HG02885 (cell line): ENCODE measurements around the gene BPIFA3.

Experiments used
- ATAC-seq: cut with Tn5 transposase; IDR thresholded peaks from one replicate; pipeline ENCODE4 v1.9.1; 2021; ENCODE audit warnings: mild to moderate bottlenecking; ENCODE audit not compliant: unreplicated experiment, poor library complexity

Gene BPIFA3

DNA sequence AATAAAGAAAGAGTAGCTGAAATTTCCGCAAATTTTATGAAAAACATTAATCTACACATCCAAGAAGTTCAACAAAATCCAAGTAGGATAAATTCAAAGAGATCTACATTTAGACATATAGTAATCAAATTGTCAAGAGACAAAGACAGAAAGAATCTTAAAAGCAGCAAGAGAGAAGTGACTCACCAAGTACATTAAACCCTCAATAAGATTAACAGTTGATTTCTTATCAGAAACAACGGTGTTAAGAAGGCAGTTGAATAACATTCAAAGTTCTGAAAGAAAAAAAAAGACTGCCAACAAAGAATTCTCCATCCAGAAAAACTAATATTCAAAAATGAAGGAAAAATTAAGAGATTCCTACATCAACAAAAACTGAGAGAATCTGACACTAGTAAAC is 37.9 kb downstream of the BPIFA3 start:
- ATAC-seq: no peak

DNA sequence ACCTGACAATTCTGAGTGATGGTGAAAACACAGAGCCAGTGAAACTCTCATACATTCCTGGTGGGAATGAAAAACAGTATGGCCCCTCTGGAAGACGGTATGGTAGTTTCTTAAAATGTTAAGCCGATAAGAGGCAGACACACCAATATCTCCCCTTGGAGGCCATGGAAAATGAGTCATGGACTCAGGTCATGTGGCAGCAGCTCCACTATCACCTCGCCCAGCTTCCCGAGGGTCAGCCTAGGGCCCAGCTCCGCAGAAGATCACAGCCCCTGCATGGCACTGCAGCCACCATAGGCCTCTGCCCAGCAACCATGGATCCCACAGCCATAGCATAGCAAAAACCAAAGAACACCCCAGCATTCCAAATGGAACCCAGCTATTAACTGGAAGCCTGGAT is 40.1 kb downstream of the BPIFA3 start:
- no peak for ATAC-seq

DNA sequence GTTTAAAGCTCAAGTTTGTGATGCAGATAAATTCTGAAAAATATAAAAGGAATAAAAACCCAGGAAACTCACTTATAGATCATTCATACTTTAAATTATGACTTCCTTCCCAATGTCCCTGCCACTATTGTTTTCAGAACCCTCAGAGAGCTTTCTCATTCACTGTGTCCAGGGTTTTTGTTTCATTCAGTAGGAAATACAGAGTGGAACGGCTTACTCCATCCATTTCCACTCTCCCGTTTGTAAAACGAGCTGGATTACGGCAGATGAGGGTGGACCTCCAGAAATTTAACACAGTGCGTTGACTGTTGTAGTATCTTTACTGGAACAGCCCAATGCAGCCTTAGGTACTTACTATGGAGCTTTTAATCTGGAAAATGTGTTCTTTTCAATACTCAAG is 42.2 kb downstream of the BPIFA3 start:
- ATAC-seq: no peak

DNA sequence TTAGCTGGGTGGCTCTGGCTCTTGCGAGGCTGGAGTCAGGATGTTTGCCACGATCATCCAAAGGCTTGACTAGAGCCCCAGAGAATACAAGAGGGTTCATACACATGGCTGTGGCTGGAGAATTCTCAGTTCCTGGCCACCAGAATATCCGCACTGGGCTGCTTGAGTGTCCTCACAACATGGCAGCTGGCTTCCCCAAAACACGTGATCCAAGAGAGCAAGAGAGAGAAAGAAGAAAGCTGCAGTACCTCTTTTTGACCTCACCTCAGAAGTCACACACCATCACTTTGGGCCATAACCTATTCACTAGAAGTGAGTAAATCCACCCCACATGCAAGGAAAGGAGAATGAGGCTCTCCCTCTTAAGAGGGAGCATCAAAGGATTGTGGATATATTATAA is 44.3 kb downstream of the BPIFA3 start:
- ATAC-seq: no peak

DNA sequence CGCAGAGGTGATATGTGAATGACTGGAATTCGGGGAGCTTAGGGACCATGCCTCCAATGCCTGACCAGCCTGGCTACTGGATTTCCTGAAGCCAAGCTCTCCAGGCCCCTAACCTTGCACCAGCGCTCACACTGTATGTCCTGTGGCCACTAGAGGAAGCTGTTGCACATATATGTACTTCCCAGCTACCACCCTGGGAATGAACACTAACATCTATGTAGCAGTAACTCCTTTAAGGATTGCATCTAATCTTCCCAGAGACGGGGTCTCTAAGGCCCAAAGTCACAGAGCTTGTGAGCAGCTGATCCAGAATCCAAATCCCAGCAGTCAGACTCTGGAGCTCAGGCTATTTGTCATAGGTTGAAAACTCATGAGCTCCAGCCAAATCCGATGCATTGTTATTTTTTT is 45.5 kb downstream of the BPIFA3 start:
- ATAC-seq: no peak

DNA sequence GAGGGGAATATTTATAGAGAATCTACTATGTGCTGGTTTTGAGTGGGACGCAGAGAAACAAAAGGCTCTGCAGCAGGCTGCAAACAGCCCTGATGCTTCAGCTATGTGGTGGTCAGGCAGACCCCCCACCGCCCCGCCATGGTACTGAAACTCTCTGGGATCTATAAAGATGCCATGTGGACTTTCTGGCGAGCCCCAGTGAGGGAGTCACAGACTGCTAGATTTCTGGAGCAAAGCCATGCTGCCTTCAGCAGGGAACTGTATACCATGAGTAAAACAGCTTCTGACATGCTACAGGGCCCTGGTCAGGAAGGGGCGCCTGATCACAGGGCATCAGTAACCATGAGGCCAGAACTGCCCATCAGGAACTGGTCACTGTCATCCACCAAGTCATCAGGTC is 46.6 kb downstream of the BPIFA3 start:
- no peak for ATAC-seq

DNA sequence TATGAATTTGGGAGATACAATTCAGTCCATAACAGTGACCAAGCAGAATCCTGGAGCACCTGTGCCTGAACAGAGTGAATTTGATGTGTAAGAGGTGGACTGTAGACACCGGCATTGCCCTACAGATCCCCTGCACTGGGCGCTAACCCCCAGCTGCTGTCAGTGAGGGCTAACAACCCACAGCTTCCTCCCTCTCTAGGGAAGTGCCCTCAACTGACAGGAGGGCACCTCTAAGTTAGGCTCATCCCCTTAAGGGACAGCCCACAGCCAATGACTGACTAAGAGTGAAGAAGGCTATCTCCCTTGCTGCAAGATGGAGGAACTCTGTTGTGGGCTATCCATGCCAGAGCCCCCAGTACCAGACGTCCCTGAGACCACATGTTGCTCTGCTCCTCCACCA is 50.5 kb downstream of the BPIFA3 start:
- ATAC-seq: no peak

DNA sequence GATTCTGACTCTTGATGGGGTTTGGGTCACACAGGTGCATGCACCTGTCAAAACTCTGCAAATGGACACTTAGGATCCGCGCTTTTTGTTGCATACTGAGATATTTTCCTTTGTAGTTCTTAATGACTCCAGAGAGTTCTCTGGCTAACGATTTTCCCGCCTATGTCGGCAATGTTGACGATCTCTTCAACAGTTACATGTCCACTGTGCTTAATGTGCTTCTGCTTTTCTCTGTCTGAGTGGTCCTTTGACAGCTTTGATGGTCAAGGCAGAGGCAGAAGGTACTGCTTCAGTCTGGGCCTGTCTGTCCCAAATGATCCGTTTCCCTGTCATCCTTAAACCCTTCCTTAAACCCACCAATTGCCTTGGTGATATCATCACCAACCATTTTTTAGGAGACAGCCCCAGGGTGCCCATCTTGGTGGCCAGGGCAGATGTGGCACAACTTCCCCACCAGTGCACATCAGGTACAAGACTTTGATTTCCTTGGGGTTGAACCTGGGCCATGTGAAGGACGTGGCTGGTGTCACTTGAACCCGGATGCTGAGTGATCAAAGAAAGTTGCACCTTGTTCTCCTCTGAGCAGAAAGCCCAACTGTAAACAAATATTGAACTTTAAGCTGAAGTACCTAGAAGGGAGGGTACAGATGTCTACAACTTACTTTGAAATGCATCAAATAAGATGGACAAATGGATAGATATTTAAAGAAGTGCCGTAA is 55.2 kb downstream of the BPIFA3 start:
- no peak for ATAC-seq

DNA sequence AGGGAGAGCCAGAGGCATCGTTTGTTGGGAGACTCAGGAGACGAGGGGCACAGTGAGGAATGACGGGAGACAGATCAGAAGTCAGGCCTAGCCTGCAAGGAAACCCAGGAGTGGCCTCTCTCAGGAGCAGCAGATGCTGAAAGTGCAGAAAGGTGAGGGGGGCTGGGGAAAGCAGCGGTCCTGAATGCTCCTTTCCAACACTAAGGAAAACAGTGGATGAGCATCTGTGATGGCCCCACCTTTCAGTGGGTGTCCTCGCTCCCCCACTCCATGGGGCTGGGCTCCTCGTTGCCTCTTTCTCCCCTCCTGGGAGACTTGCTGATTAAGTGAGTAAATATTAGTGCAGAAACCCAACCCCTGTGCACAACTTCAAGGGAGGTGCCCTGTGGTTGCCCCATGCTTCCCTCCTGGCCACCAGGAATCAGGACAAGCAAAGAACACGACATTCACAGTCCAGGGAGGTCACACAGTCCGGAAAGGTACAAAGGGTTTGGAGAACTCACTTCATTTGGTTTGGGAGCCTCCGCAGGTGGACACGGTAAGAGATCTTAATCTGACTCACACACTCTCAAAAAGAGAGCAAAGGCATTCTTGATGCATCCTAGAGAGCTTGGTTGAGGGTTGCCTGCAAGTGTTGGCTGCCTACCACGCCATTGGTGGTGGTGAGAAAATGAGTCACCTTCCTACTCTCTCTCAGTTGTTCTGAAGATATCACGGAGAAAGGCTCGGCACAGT is 56.1 kb downstream of the BPIFA3 start:
- no peak for ATAC-seq

DNA sequence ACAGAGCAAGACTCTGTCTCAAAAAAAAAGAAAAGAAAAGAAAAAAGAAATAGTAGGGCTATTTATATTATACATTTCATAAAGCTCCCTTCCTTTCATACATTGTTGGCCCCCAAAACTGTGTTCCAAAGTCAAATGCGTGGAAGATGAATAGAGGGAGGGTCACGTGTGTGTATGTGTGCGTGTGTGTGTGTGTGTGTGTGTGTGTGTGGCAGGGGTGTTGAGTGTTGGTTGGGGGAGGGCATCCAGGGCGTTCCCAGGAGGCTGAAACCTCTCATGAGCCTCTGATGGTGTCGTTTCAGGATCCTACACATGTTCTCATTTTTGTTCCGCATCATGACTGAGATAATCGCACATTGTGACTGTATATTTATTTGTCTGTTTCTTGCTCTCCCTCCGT is 58.1 kb downstream of the BPIFA3 start:
- no peak for ATAC-seq

DNA sequence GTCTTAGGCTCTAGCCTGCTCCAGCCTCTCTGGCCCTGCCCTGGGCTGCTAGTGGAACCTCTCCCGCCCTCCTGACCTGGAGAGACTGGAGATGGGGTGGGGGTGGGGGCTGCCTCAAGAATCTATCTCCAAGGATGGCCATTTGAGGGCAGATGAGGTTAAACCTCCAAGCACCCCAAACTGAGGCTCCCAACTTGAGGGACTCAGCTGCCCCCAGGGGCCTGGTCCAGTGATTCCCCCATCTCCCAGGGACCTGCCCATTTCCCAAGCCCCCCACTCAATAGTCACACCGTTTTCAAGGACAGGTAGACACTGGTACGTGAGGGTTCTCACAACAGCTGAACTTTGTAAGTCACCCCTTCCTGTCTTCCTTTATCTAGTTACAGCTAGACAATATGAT is 58.7 kb downstream of the BPIFA3 start:
- ATAC-seq: no peak

DNA sequence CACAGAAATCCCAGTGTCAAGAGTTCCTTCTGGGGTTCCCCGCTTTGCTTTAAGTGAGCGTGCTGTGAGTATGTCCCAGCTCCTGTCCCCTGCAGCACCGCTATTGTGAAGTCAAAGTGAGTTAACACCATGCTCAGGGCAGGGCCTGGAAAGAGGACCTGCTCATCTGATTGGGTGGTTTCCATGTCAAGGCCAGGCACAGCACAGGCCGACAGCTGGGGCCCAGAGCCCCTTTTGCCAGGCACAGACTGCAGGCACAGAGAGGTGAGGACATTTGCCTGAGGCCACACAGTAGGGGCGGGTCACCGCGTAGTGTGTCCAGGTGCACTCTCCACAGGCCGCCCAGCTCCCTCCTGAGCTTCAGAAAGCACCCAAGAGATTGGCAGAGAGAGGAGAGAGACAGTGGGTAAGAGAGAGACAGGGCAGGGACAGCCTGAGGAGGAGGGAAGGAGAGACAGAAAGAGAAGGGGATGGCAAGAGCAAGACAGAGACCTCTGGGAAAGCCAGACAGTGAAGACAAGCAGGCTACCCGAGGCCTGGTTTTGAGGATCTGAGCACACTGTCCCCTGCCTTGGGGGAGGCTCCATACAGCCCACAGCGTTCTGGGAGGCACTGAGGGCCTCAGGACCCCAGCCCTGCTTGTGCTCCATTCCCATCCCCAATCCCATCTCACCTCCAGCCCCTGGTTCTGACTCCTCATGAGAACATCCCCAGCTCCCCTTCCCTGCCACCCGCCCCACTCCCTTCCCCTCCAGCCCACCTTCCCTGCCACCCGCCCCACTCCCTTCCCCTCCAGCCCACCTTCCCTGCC is 59.4 kb downstream of the BPIFA3 start:
- no peak for ATAC-seq
